ENCODE results near the gene UBL7.

GRCh38 chr15:74470631-74471395, 9.9 kb upstream of the UBL7 start:
- TF ChIP-seq, protein P1, sequence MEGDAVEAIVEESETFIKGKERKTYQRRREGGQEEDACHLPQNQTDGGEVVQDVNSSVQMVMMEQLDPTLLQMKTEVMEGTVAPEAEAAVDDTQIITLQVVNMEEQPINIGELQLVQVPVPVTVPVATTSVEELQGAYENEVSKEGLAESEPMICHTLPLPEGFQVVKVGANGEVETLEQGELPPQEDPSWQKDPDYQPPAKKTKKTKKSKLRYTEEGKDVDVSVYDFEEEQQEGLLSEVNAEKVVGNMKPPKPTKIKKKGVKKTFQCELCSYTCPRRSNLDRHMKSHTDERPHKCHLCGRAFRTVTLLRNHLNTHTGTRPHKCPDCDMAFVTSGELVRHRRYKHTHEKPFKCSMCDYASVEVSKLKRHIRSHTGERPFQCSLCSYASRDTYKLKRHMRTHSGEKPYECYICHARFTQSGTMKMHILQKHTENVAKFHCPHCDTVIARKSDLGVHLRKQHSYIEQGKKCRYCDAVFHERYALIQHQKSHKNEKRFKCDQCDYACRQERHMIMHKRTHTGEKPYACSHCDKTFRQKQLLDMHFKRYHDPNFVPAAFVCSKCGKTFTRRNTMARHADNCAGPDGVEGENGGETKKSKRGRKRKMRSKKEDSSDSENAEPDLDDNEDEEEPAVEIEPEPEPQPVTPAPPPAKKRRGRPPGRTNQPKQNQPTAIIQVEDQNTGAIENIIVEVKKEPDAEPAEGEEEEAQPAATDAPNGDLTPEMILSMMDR (IDR thresholded peaks at IDR 0.05; ENCODE audit: poor library complexity) = no peak
- TF ChIP-seq EZH2 (IDR thresholded peaks at IDR 0.05; ENCODE audit: borderline replicate concordance) (no peak), EZH2phosphoT487 (IDR thresholded peaks at IDR 0.05; ENCODE audit: low read depth, severe bottlenecking, unreplicated experiment) (no peak)
